Stimulated activated naive CD8-positive, alpha-beta T cell treated with anti-CD3 and anti-CD28 coated beads, Interleukin-15, Interleukin-2, amounts not matched to agents 100 ng/mL and 50 ng/mL, for 24 hours (primary cell): ENCODE results near the gene FTCDNL1.

Experiments
- H3K27ac Mint-ChIP-seq: one replicate; pipeline ENCODE4 v1.8.0; 2021; ENCODE audit warnings: mild to moderate bottlenecking, mixed read lengths
- H3K27me3 Mint-ChIP-seq: one replicate; pipeline ENCODE4 v1.8.0; 2021; ENCODE audit warnings: mixed read lengths
- H3K36me3 Mint-ChIP-seq: one replicate; pipeline ENCODE4 v1.8.0; 2021; ENCODE audit warnings: low read depth, mixed read lengths
- H3K4me1 Mint-ChIP-seq: one replicate; pipeline ENCODE4 v1.8.0; 2021; ENCODE audit warnings: low read depth, mixed read lengths
- H3K4me3 Mint-ChIP-seq: one replicate; pipeline ENCODE4 v1.8.0; 2021; ENCODE audit warnings: mild to moderate bottlenecking, mixed read lengths
- H3K9me3 Mint-ChIP-seq: one replicate; pipeline ENCODE4 v1.8.0; 2021; ENCODE audit warnings: mixed read lengths

Gene FTCDNL1

GRCh38 chr2:199713746-199714145, 137.2 kb downstream of the FTCDNL1 start:
- Mint-ChIP-seq H3K27ac (no peak overlapping the region), H3K4me3 (no peak overlapping the region), H3K9me3 (no peaks in the 10 kb centered on the region), H3K4me1 (no peaks in the 10 kb centered on the region), H3K36me3 (no peaks in the 10 kb centered on the region), H3K27me3 (peaks cover 19% of the 10 kb centered on the region)

- Mint-ChIP-seq H3K9me3 (no peaks in the 10 kb centered on the region), H3K4me1 (no peaks in the 10 kb centered on the region), H3K27ac (no peak overlapping the region), H3K27me3 (peaks cover 18% of the 10 kb centered on the region), H3K36me3 (no peaks in the 10 kb centered on the region), H3K4me3 (no peak overlapping the region)
Observed at GRCh38 chr2:199710551-199710950, 140.4 kb downstream of the FTCDNL1 start.
